GM12892 (cell line): ENCODE data around the gene PTPRB.

Source experiments
- POLR2A ChIP-seq: IDR thresholded peaks from 2 replicates; pipeline ENCODE4 v1.6.1; 2011; ENCODE audit warnings: low read depth, low read length, control low read depth
- POLR2AphosphoS5 ChIP-seq: IDR thresholded peaks from 2 replicates; pipeline ENCODE4 v1.6.1; 2011; ENCODE audit warnings: low read depth, low read length, control low read depth

DNA sequence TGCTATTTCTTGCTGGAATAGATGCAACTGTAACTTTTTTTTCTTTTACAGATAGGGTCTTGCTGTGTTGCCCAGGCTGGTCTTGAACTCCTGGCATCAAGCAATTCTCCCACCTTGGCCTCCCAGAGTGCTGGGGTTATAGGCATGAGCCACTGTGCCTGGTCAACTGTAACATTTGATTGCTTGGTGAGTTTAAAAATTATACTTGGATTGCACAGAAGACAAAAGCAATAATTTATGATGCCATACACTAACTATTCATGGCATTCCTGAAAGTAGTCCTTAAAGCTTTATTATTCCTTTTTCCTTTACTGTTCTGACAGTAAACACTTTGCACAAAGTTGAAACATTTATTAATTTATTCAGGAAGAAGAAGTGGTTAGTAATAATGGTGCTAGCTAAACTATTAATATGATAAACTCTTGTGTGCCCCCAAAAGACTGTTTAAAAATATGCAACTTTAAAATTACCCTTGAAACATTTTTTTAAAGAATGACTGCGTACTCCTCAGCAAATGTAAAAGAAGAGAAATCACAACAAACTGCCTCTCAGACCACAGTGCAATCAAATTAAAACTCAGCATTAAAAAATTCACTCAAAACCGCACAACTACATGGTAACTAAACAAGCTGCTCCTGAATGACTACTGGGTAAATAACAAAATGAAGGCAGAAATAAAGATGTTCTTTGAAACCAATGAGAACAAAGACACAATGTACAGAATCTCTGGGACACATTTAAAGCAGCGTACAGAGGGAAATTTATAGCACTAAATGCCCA lies 8.3 kb downstream of the PTPRB start:
- TF ChIP-seq POLR2AphosphoS5 (no peak), POLR2A (no peak)
